Measurements from ENCODE around the gene TBATA.

TBATA gene

DNA sequence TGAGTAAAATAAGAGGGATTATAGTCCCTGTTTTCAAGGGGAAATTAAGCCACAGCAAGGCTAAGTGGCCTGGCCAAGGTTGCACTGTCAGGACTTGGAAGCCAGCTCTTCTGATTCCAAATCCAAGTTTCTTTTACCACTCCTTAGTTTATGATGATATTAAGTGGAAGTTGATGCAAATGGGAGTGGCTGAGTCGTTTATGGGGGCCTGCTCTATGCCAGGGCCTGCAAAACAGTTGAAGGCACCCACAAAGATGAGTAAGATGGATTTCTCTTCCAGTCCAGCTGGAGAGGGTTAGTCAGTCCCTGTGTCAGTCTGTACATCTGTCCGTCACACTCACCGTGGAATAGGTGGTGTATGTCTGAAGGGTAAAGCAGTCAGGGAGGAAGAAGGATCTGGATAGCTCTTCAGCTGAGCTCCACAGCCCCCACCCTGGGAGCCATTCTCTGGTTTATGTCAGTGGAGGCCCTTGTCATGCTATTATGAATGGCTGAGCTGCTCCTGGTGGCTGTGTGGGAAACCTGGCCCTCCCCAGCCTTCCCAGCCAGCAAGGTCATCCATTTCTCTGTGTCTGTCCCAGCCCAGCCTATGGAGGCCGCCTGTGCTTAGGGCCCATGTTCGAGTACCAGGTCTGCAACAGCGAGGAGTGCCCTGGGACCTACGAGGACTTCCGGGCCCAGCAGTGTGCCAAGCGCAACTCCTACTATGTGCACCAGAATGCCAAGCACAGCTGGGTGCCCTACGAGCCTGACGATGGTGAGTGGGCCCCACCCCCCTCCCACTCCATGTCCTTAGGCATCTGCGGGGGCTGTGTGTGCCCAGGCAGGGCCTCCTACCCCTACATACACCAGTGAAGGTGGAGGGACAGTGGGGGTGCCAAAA is 44.5 kb downstream of the TBATA start:
- no peak for DNase-seq

DNA sequence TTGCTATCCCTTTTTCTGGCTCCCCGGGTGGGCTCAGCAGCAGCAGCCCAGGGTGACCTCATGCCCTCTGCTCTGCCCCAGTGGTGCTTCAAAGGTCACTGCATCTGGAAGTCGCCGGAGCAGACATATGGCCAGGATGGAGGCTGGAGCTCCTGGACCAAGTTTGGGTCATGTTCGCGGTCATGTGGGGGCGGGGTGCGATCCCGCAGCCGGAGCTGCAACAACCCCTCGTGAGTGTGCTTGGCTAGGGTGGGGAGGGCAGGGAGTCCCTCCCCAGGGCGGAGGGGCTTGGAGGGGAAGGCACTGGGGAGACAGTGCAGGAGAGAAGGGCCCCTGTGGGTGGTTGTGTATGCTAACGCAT is 46.4 kb downstream of the TBATA start:
- no peak for DNase-seq

DNA sequence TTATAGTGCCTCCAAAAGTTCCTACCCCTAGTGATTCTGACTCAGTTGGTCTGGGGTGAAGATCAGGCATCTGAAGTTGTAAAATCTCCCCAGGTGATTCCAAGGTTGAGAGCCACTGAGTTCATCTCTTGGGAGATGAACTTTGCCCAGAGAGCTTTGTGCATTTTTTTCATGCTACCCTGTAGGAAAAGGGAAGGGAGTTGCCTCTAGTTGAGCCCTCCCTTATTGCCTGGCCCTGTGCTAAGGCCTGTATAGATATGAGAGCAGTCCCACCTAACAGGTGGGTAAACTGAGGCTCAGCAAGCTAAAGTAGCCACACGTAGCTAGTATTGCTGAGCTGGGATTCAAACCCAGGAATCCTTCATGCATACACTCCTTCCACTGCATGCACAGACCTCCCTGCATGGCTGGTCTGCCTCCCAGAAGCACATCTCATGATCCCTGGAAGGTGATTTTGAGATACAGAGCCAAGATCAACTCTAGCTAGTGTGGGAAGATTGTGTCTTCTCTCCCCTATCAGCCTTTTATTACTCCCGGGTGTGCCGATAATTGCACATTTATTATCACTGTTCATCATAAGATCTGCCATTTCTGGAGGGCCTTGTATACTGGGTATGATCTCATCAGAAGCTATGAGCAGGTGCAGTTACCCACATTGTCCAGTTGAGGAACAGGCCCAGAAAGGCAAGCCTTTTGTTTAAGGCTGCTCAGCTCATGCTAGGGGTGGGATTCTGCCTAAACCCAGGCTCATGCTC is 47.0 kb downstream of the TBATA start:
- DNase-seq, result no peak

DNA sequence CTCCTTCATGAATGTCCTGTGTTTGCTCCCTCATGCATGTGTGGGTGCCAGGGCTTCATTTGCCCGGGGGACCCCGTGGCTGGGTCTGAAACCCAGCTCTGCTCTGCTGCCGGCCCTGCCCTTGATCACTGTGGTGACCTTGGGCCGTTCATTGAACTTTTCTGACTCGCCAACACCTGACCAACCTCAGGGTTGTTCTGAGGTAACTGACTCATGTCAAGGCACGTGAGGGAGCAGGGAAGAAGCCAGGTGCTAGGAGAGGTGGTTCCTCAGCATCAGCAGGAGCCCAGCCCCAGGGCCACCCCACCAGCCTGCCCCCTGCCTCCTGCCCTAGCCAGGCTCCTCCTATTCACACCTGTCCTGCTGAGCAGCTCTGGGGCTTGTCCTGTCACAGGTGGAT is 47.9 kb downstream of the TBATA start:
- no peak for DNase-seq

DNA sequence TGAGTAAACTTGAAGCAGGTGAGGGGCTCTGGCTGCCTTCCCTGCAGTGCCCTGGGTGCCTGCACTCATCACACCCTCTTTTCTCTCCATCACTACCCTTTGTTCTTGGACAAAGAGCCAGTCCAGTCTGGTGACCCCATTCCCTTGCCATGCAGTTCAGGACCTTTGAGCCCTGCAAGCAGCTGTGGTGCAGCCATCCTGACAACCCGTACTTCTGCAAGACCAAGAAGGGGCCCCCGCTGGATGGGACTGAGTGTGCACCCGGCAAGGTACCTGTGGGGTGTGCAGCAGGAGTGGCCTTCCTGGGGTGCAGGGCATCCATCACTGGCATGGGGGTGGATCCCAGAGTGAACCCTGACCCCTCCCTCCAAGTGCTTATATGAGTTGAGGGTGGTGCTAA is 48.7 kb downstream of the TBATA start:
- DNase-seq, result no peak

DNA sequence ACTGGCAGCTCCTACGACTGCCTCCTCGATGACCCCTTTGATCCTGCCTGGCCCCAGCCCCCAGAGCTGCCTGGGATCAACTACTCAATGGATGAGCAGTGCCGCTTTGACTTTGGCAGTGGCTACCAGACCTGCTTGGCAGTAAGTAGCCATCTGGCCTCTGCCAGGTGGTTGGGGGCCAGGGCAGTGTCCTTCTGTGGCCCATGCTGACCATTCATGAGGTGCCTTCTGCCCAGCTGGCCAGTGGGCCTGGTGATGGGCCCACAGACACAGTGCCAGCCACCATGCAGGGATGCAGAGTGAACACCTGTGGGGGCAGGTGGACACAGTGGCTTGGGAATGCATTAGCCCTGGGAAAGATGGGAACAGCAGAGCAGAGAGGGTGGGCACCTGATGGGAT is 50.0 kb downstream of the TBATA start:
- no peak for DNase-seq

DNA sequence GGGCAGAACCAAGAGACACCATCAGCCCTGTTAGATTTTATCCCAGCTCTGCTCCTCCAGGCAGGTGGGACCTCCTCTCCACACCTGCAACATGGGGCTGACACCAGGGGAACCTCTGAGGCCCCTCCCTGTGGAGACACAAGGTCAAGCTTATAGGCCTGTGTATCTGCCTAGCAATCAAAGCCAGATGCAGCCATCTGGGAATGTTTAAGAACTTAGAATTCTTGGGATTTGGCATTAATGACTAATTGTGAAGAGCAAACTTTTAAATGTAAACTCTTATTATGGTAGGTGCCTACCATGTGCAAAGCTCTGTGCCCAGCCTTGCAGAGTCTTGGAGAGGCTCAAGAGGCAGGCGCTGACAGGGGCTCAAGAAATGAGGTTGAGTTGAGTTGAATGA is 52.1 kb downstream of the TBATA start:
- no peak for DNase-seq

DNA sequence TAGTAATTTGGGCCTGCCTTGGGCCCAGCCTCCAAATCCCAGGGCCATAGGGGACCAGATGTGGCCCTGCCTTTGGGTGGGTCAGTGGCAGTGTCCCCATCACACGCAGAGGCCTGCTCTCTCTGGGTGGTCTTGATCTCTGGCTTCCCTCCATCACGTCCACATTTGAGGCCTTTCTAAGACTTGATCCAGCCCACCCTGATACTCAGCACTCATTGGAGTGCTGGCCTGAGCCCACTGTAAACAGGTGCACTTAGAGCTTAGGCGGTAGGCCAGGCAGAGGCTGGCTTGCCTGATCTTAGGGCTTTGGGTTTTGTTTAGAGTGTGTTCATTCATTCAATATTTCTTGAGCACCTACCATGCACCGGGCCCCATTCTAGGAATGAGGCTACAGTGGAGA is 52.6 kb downstream of the TBATA start:
- DNase-seq, result no peak

DNA sequence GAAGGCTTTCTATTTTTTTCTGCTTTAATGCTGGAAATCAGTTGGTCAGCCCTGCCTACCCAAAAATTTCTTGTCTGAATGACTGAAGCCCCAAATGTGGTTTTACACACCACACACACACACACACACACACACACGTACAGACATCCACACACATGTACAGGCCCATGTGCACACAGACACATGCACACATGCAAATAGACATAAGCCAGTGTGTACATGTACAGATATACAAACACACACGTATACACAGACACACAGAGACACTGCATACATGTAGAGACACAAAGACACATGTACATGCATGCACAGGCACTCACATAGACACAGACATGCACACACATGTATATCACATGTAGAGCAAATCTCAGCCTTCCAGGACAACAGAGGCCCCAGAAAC is 54.2 kb downstream of the TBATA start:
- no peak for DNase-seq

DNA sequence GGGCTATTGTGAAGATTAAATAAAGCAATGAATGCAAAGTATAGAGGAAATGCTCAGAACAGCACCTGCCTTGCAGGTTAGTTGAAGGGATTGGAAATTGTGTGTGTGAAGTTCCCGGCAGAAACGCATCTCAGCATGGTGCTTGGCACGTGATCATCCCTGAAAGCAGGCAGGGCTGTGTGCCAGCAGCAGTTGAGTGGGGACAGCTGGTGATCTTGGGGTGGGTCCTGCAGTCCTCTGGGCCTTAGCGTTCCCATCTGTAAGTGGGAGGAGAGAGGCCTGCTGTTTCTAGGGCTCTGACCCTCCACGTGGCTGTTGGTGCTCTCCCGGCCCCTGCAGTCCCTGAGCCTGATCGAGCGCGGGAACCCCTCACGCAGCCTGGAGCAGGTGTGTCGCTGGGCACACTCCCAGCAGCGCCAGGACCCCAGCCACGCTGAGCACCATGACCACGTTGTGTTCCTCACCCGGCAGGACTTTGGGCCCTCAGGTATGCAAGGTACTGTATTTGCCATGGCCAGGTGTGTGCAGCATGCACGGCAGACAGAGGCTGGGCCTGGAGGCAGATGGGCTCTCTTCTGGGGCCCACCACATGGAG is 55.3 kb downstream of the TBATA start:
- no peak for DNase-seq

DNA sequence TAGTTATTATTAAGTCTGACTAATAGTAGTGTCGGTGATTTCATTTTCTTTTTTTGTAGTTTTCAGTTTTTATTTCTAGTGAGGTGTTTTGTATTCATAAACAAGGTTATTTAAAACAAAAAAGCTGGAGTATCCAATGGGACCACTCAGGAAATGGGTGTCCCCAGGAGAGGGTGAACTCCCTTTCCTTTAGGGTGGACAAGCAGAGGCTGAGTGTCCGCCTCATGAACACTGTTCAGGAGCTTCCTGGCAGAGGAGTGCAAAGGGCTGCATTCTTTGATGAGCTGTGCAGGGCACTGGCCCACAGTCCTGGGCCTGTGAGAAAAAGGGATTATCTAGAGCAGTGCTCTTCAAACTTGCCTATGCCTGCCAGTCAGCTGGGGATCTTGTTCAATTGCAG is 56.8 kb downstream of the TBATA start:
- no peak for DNase-seq

DNA sequence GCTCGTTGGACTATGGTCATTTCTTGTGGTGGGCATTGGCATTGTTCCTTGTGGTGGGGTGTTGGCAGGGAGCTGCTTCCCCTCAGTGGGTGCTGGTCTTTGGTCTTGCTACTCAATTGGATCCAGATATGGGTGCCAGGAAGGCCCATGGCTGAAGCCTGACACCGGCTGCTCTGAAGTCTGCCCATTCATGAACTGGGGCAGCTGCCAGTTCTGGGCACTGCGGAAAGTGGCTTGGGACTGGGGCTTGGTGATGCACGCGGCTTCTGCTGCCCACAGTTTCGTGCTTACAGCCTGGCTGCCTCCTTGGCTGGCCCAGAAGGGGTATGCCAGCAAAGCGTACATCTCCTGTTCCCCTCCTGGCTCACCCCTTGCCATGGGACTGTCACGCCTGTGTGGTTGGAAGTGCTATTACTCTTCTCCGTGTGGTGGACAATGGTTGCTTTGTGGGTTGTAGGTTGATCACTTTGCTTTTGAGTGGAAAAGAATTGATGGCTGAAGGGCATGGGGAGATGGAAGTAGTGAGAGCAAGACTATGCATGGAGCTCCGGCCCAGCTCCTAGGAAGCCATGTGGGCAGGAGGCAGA is 58.2 kb downstream of the TBATA start:
- DNase-seq, result no peak

DNA sequence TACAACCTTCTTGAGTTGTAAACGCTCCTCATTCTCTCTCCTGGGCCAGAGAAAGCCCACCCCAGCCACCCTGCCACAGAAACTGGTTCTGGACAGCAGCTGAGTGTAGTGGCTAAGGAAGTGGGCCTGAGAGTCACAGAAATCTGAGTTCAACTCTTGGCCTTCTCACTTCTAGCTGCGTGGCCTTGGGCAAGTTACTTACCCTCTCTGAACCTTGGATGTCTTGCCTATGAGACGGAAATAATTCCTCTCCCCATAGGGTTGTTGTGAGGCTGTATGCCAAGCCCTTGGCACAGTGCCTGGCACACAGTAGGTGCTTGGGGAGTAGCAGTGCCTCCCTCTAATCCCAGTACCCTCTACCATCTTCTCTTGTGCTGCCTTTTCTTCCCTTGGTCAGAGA is 61.4 kb downstream of the TBATA start:
- no peak for DNase-seq

DNA sequence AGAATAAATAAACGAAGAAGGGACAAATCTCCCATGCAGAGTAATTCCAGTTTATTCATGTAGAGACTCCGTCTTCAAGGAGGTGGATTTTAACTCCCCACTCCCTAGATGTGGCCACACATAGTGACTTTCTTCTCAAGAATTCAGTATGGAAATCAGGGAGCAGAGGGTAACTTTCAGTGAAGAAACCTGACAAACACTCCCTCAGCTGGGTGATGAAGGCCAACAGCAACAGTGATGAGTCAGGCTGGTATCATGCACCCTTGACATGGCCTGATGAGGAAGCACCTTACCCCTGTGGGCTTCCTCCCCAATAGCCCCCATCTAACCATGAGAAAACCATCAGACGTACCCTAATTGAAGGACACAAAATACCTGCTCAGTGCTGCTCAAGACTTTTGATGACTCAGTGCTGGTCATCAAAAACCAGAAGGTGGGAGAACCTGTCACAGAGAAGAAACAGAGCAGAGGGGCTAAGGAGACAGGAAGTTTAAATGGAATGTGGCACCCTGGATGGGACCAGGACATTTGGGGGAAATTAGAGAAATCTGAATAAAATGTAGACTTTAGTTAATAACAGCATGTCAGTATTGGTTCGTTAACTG is 62.3 kb downstream of the TBATA start:
- DNase-seq, result no peak

Measured in SW 1271 (cell line).